HCT116 (cell line): Measurements from ENCODE around the gene RCE1.

Experiments
- CEBPB ChIP-seq: IDR thresholded peaks from 2 replicates; pipeline ENCODE4 v1.6.1; 2012; ENCODE audit warnings: low read depth
- CTCF ChIP-seq, 3 experiments: fragments of 200-600 bp in 1 of 3; sonication (generic) in 1 of 3; IDR thresholded peaks in 2 of 3; conservative IDR thresholded peaks in 1 of 3; 2 replicates each; pipeline ENCODE4 v1.5.1; 2012 to 2017; ENCODE audit warnings: low read depth in 2 of 3, low read length in 2 of 3, antibody characterized with exemption in 1 of 3, borderline replicate concordance in 1 of 3, control low read depth in 1 of 3, mild to moderate bottlenecking in 1 of 3, mixed read lengths in 1 of 3, mixed run types in 1 of 3, moderate library complexity in 1 of 3; ENCODE audit not compliant: insufficient read depth in 1 of 3
- ELF1 ChIP-seq: IDR thresholded peaks from 2 replicates; pipeline ENCODE4 v1.6.1; 2012; ENCODE audit warnings: low read depth, borderline replicate concordance
- EZH2 ChIP-seq: fragments of 200-600 bp; sonication (generic); IDR thresholded peaks from 2 replicates; pipeline ENCODE4 v1.6.1; 2017; ENCODE audit warnings: antibody characterized with exemption, mixed run types
- EZH2phosphoT487 ChIP-seq: fragments of 200-600 bp; IDR thresholded peaks from 2 replicates; pipeline ENCODE4 v1.6.1; 2018; ENCODE audit warnings: antibody characterized with exemption, borderline replicate concordance
- JUND ChIP-seq: IDR thresholded peaks from 2 replicates; pipeline ENCODE4 v1.6.1; 2012
- POLR2A ChIP-seq: IDR thresholded peaks from 2 replicates; pipeline ENCODE4 v1.7.0; 2011; ENCODE audit warnings: borderline replicate concordance; ENCODE audit not compliant: insufficient read depth, insufficient read length; ENCODE audit errors: extremely low read depth
- POLR2AphosphoS5 ChIP-seq: IDR thresholded peaks from 2 replicates; pipeline ENCODE4 v1.6.1; 2011; ENCODE audit warnings: mild to moderate bottlenecking, low read depth, low read length, moderate library complexity
- TCF7L2 ChIP-seq: IDR thresholded peaks from 2 replicates; pipeline ENCODE4 v1.7.0; 2011; ENCODE audit warnings: borderline replicate concordance, inconsistent platforms; ENCODE audit not compliant: insufficient read depth, insufficient read length; ENCODE audit errors: extremely low read depth
- YY1 ChIP-seq: IDR thresholded peaks from 2 replicates; pipeline ENCODE4 v1.6.1; 2011; ENCODE audit warnings: low read length, low read depth, moderate library complexity, mild to moderate bottlenecking; ENCODE audit not compliant: insufficient replicate concordance; ENCODE audit errors: extremely low read depth
- ZNF274 ChIP-seq: fragments of 200-500 bp; sonication (Bioruptor generic); IDR thresholded peaks from 2 replicates; pipeline ENCODE4 v1.6.1; 2014; ENCODE audit warnings: mild to moderate bottlenecking, low read depth, low read length, inconsistent platforms
- TF ChIP-seq, protein P1 (sequence below): IDR thresholded peaks from 2 replicates; pipeline ENCODE4 v1.6.1; 2011; ENCODE audit warnings: mild to moderate bottlenecking, low read length, moderate library complexity; ENCODE audit not compliant: insufficient replicate concordance; ENCODE audit errors: extremely low read depth
- TF ChIP-seq, protein P2 (sequence below): IDR thresholded peaks from 2 replicates; pipeline ENCODE4 v1.6.1; 2012
- TF ChIP-seq, protein P3 (sequence below): IDR thresholded peaks from 2 replicates; pipeline ENCODE4 v1.6.1; 2012

DNA sequence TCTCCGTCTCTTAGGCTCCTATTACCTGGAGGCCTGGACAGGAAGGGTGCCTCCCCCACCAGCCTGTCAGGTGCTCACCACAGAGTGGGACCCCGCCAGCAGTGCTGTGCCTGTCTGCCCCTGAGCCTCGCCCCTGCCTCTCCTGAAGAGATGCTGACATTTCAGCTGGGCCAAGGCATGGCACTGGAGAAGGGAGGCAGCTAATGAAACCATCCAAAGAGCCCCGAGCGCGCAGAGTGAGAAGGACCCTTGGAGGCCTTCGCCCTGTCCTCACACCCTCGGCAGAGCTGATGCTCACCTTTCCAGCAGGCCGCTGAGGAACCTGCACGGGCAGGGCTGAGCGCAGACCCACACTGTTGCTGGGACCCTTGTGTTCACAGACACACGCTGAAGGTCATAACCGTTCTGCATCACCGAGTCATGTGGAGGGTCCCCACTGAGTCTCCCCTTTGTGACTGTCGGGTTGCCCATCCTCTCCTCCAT is 11.5 kb downstream of the RCE1 start:
- TF ChIP-seq CTCF (IDR thresholded peaks at IDR 0.05 in 2 of 3, conservative IDR thresholded peaks at IDR 0.05 in 1 of 3; ENCODE audit: borderline replicate concordance in 1 of 3, insufficient read depth in 1 of 3, low read depth in 2 of 3, low read length in 2 of 3) (no peak), EZH2 (no peak), POLR2AphosphoS5 (no peak), EZH2phosphoT487 (no peak), ELF1 (no peak), POLR2A (no peak), ZNF274 (no peak), YY1 (no peak), TCF7L2 (no peak), JUND (no peak), CEBPB (no peak)
- TF ChIP-seq, protein P1, sequence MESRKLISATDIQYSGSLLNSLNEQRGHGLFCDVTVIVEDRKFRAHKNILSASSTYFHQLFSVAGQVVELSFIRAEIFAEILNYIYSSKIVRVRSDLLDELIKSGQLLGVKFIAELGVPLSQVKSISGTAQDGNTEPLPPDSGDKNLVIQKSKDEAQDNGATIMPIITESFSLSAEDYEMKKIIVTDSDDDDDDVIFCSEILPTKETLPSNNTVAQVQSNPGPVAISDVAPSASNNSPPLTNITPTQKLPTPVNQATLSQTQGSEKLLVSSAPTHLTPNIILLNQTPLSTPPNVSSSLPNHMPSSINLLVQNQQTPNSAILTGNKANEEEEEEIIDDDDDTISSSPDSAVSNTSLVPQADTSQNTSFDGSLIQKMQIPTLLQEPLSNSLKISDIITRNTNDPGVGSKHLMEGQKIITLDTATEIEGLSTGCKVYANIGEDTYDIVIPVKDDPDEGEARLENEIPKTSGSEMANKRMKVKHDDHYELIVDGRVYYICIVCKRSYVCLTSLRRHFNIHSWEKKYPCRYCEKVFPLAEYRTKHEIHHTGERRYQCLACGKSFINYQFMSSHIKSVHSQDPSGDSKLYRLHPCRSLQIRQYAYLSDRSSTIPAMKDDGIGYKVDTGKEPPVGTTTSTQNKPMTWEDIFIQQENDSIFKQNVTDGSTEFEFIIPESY = no peak
- TF ChIP-seq, protein P2, sequence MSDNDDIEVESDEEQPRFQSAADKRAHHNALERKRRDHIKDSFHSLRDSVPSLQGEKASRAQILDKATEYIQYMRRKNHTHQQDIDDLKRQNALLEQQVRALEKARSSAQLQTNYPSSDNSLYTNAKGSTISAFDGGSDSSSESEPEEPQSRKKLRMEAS = no peak
- TF ChIP-seq, protein P3, sequence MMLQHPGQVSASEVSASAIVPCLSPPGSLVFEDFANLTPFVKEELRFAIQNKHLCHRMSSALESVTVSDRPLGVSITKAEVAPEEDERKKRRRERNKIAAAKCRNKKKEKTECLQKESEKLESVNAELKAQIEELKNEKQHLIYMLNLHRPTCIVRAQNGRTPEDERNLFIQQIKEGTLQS = no peak
